TTC549 (cell line): ENCODE measurements around the gene PIAS4.

Source experiments
- FAIRE-seq: peaks from 2 replicates; lab custom pipeline; 2012; peaks lifted over from hg19 to GRCh38; lab: Jason Lieb, UNC

Gene PIAS4

GRCh38 chr19:4043401-4043800, 35.9 kb downstream of the PIAS4 start:
- FAIRE-seq, result no peak

- FAIRE-seq, result no peak
Measured at GRCh38 chr19:4043966-4044715, 36.6 kb downstream of the PIAS4 start.

- FAIRE-seq, result no peak
Measured at GRCh38 chr19:4044990-4045465, 37.5 kb downstream of the PIAS4 start.

- FAIRE-seq, result no peak
Measured at GRCh38 chr19:4045597-4046361, 38.2 kb downstream of the PIAS4 start.

GRCh38 chr19:4046362-4046691, 38.8 kb downstream of the PIAS4 start:
- no peak for FAIRE-seq

- no peak for FAIRE-seq
Measured at GRCh38 chr19:4046946-4047683, 39.6 kb downstream of the PIAS4 start.

- no peak for FAIRE-seq
Measured at GRCh38 chr19:4049432-4049831, 41.9 kb downstream of the PIAS4 start.

GRCh38 chr19:4051175-4052101, 43.9 kb downstream of the PIAS4 start:
- FAIRE-seq, result no peak

GRCh38 chr19:4052114-4052992, 44.8 kb downstream of the PIAS4 start:
- FAIRE-seq, result no peak

- FAIRE-seq, result no peak
Measured at GRCh38 chr19:4052993-4053422, 45.5 kb downstream of the PIAS4 start.

GRCh38 chr19:4053423-4054324, 46.1 kb downstream of the PIAS4 start:
- FAIRE-seq, result no peak

- no peak for FAIRE-seq
Measured at GRCh38 chr19:4054441-4055208, 47.1 kb downstream of the PIAS4 start.

GRCh38 chr19:4055209-4055552, 47.6 kb downstream of the PIAS4 start:
- FAIRE-seq, result no peak

GRCh38 chr19:4057931-4058692, 50.6 kb downstream of the PIAS4 start:
- no peak for FAIRE-seq

- FAIRE-seq, result no peak
Measured at GRCh38 chr19:4058693-4059452, 51.3 kb downstream of the PIAS4 start.

GRCh38 chr19:4059453-4059871, 51.9 kb downstream of the PIAS4 start:
- FAIRE-seq, result no peak

- no peak for FAIRE-seq
Measured at GRCh38 chr19:4059891-4060620, 52.5 kb downstream of the PIAS4 start.
